G401 (cell line): ENCODE data around the gene DACH1. TPM values are rescaled to one million over a fixed set of nuclear protein-coding genes. Genes with fewer than 3 reads are reported as not detected.

Source experiments
- DNase-seq: peaks from one replicate; pipeline ENCODE4 v3.0.0-alpha.2; 2015; ENCODE audit warnings: low spot score
- in situ Hi-C: cut with HindIII; loops from 2 replicates; pipeline ENCODE4 v1.10.0; 2016; ENCODE audit warnings: low sequenced_read_pairs, mixed read lengths
- total RNA-seq: library from RNA; depleted of rRNA; stranded (reverse); fragments of >200 nt; shearing (Covaris generic); gene quantifications from 2 replicates; pipeline ENCODE4 v1.2.3, GENCODE V29; 2014

The DACH1 gene
- total RNA-seq, 1 experiment from 2014 or later: not detected

DNA sequence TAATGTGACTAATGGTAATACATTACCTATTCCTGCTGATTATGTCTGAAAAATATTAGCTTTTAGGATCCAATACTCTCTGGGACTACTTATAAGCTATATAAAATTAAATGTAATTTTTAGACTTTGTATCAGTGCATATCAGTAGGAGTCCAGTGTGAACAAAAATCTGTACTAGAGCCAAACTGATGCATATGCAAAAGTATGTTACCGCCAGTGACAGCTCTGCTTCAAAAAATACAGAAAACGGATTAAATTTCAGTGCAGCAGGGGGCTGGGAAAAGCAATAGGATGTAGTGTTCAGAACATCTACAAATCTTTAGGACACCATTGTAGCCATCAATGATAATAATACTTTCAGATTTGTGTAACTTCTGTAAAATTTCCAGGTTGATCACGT, 385.5 kb downstream of the DACH1 start:
- DNase-seq: no peak
- in situ Hi-C loops: no loop called here

- in situ Hi-C loops: no loop called here
- no peak for DNase-seq
Observed at GRCh38 chr13:71481046-71481445, 386.0 kb downstream of the DACH1 start.

GRCh38 chr13:71477735-71478134, 389.3 kb downstream of the DACH1 start:
- no peak for DNase-seq
- in situ Hi-C loops: no loop called here

GRCh38 chr13:71474936-71475335, 392.1 kb downstream of the DACH1 start:
- in situ Hi-C loops: no loop called here
- no peak for DNase-seq

DNA sequence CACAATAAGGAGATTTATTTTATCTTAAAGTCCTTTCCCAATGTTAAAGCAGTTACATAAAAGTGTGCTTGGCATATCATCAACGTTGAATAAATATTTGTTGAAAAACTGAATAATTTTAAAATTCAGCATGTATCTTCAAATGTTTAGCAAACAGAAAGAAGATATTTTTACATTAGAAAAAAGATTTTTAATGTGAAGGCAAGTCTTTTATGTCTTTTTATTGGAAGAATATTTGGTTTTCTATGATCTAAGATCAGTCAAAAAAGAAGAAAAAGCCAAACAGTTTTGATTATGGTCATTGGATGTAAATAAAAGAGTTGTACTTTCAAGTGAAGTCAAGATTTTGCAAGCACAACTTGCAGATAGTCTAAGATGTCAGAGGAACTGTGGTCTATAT, 397.4 kb downstream of the DACH1 start:
- in situ Hi-C loops: no loop called here
- no peak for DNase-seq

DNA sequence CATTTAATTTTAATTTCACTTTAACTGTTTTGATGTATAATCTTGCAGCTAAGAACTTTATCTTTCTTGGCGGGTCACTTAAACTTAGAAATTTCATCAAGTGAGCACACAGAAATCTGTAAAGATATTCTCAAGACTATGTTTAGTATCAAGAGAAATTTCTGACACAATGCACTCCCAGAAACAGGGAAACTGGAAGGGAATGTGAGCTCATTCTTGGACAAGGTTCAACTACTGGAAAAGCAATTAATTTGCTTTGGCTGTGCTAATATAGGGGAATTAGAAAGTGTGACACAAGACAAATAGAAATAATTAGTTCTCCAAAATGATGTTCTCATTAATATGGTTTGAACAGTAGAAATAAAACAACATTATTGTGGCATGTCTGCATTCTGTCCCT, 402.3 kb downstream of the DACH1 start:
- in situ Hi-C loops: no loop called here
- peak; percentile 9 for DNase-seq

GRCh38 chr13:71461892-71462291, 405.1 kb downstream of the DACH1 start:
- no peak for DNase-seq
- in situ Hi-C loops: no loop called here

- DNase-seq: no peak
- in situ Hi-C loops: no loop called here
Observed at GRCh38 chr13:71460211-71460610, 406.8 kb downstream of the DACH1 start.

DNA sequence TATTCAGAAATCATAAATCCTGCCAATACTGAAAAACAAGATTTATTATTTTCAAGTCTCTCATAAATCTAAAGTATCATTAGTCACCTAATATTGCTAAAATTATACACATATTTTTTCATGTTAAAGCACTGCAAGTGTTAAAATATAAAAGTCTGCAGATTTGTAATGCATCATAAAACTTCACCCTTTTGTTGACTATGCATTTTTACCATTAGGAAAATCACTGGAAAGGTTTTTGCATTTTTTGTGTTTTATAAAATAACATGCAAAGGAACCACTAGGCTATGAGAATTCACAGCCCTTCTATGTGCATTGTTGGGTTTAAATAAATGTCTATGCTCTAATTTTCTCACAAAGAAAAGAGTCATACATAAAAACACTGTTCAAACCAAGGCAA, 407.3 kb downstream of the DACH1 start:
- in situ Hi-C loops: no loop called here
- no peak for DNase-seq

- in situ Hi-C loops: no loop called here
- no peak for DNase-seq
Observed at GRCh38 chr13:71457645-71458044, 409.4 kb downstream of the DACH1 start.

DNA sequence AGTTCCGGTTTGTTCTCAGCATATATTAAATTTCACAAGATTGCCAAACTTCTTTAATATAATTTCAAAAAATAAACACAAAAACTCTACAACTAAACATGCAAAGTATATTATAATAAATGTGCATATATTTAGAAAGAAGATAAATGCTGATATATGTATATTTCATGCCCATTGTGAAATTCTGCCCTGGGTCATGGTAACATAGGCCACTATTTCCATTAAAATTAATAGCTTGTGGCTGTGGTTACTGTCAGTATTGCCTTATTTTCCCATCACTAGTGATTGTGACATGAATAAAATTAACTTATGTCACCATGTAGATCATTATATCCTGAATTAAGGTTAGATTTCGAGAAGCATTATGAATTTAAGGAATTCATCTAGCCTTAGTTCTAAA, 410.9 kb downstream of the DACH1 start:
- in situ Hi-C loops: no loop called here
- no peak for DNase-seq

DNA sequence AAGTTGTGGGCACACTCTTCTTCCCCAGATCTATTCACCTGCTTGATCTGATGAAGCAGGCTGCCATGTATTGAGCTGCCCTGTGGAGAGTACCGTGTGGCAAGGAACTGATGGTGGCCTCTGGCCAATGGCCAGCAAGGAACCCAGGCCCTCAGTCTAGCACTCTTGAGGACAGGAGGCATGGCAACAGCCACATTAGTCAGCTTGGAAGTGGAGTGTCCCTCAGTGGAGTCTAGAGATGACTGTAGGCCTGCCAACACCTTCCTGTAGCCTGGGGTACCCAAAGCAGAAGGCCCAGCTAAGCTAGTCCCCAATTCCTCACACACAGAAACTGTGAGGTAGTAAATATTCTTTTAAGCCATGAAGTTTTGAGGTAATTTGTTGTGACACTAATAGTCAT, 412.5 kb downstream of the DACH1 start:
- in situ Hi-C loops: no loop called here
- no peak for DNase-seq

DNA sequence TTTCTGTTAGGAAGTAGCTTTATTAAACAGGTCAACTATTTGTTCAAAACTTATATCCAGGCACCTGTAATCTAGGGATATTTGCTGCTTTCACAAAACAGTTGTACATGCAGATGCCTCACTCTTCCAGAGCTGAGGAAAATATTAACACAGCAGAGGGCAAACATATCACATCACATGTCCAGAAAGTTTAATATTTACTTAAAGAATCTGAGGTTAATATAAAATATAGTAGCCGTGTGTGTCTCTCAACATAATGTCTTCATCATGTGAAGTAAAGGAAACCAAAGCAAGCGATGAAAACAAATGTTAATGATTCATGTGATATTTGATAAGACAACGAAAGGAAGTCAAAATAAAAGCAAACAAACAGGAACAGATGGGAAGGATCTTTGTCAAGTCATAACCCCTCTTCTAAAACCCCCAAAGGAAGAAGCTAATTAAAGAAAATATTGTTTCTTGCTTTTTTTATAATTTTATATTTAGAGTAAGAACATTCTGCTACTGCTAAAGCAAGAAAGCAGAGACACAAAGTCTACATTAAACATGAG, 418.8 kb downstream of the DACH1 start:
- no peak for DNase-seq
- in situ Hi-C loops: no loop called here

DNA sequence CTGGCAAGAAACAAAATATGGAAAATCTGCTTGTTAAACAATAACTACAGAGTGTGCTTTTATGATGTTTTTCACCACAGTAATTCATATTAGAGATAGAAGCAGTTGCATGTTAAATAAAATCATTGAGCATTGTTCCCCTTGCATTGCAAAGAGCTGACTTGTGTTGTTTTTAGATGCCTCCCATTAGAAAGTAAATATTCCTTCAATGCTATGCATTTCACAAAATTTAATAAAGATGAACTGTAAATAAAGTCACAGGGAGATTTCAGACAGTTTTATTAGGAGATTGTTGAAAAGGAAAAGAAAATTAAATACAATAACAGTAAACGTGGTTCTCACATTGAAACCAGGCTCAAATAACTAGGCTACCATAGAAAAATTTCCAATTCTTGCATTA, 429.3 kb downstream of the DACH1 start:
- in situ Hi-C loops: no loop called here
- DNase-seq: no peak

- no peak for DNase-seq
- in situ Hi-C loops: no loop called here
Observed at GRCh38 chr13:71430681-71431080, 436.3 kb downstream of the DACH1 start.

DNA sequence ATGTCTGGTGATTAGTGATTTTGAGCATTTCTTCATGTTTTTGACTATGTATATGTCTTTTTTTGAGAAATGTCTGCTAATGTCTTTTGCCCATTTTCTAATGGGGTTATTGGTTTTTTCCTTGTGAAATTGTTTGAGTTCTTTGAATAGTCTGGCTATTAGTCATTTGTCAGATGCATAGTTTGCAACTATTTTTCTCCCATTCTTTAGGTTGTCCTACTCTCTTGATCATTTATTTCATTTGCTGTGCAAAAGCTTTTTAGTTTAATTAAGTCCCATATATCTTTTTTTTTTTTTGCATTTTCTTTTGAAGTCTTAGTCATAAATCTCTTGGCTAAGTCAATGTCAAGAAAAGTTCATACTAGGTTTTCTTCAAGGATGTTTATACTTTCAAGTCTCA, 449.8 kb downstream of the DACH1 start:
- in situ Hi-C loops: no loop called here
- DNase-seq: no peak

GRCh38 chr13:71412231-71412630, 454.8 kb downstream of the DACH1 start:
- DNase-seq: no peak
- in situ Hi-C loops: no loop called here

DNA sequence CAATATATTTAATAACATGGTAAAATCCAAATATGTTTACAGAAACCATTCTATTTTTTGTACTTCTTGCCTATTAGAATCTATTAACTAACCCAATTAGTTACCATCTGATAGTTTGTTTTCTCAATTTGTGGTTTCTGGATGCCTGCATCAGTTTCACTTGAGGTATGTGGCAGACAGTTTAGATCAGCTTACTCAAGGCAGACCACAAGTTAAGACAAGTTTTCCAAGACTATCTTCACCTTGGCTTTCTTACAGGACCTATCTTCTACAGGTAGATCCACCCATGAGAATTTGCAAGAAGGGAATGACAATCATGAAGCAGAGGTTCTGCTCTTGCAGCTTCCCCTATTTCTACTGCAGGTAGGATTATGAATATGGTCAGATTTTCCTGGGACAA, 458.6 kb downstream of the DACH1 start:
- DNase-seq: no peak
- in situ Hi-C loops: no loop called here

DNA sequence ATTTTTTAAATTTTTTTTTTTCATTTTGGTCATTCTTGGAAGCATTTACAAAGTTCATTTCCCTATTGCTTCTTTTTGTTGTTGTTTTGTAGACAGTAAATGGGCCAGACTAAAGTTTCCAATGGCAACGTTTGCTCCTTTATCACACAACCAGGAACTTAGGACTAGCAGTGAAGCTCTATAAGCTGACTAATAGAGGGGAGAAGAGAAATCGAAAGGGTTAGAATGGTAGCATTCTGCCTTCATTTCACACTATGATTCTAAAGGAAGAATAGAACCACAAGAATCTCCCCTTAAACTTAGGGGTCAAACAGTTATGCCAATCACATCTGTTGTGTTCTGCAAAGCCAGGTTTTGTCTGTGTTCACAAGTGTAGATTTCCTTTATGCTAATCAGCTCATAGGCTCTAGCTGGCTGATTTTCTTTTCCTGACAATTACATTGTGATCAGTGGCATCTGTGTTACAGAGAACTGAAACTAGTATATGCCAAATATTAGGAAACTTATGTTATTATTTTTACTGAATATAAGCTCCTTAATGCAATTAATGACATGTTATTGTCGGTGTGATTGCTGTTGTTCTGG, 467.3 kb downstream of the DACH1 start:
- in situ Hi-C loops: no loop called here
- DNase-seq: no peak

DNA sequence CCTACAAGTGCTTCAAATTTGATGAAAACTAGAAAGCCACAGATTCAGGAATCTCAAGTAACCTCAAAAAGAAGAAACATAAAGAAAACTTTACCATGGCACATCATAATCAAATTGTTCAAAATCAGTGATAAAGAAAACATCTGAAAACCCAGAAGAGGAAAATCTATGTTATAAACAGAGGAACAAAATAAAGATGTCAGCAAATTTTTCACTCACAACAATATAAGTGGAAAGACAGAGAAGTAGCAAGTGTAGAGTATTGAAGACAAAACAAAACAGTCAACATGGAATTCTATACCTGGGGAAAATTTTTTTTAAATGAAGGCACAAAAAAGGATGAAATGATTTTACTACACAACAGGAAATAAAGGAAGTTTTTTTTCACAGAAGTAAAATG, 470.9 kb downstream of the DACH1 start:
- in situ Hi-C loops: no loop called here

GRCh38 chr13:71395053-71395452, 472.0 kb downstream of the DACH1 start:
- no peak for DNase-seq
- in situ Hi-C loops: no loop called here

More for the DNA sequence above, 470.9 kb downstream of the DACH1 start:
- DNase-seq: no peak

- no peak for DNase-seq
- in situ Hi-C loops: no loop called here
Observed at GRCh38 chr13:71394176-71394575, 472.8 kb downstream of the DACH1 start.
